ES-I3 (cell line): ENCODE results near the gene TBC1D14.

Experiments
- H3K36me3 ChIP-seq: 2 replicates; pipeline ENCODE4 v1.6.1; 2013; ENCODE audit warnings: mild to moderate bottlenecking, low read length, control low read depth, moderate library complexity; ENCODE audit not compliant: insufficient read depth
- H3K4me1 ChIP-seq: 2 replicates; pipeline ENCODE4 v1.6.1; 2013; ENCODE audit warnings: mild to moderate bottlenecking, control low read depth, low read length; ENCODE audit not compliant: insufficient read depth
- H3K9ac ChIP-seq: 2 replicates; pipeline ENCODE4 v1.6.1; 2013; ENCODE audit warnings: low read depth, mild to moderate bottlenecking, low read length, moderate library complexity
- H3K9me3 ChIP-seq: 2 replicates; pipeline ENCODE4 v1.6.1; 2013; ENCODE audit warnings: mild to moderate bottlenecking, low read length, moderate library complexity; ENCODE audit not compliant: control insufficient read depth, insufficient read depth

TBC1D14 gene

GRCh38 chr4:6923507-6923906 is 13.9 kb downstream of the TBC1D14 start:
- H3K9me3 ChIP-seq = no peaks in the 10 kb centered on the region
- no peak overlapping the region for H3K9ac ChIP-seq
- H3K36me3 ChIP-seq = peaks cover 13% of the 10 kb centered on the region
- no peaks in the 10 kb centered on the region for H3K4me1 ChIP-seq

GRCh38 chr4:6924361-6924779 is 14.7 kb downstream of the TBC1D14 start:
- Histone ChIP-seq H3K4me1 (0 out of 2 replicates have a peak, but pooled peaks cover 2% of the 10 kb centered on the region), H3K36me3 (peaks cover 13% of the 10 kb centered on the region), H3K9me3 (no peaks in the 10 kb centered on the region), H3K9ac (no peak overlapping the region)

- H3K4me1 ChIP-seq = peaks cover 10% of the 10 kb centered on the region; the same call in 1 of the 2 replicates
- H3K36me3 ChIP-seq = peaks cover 13% of the 10 kb centered on the region
- H3K9ac ChIP-seq = no peak overlapping the region
- no peaks in the 10 kb centered on the region for H3K9me3 ChIP-seq
These were observed 15.8 kb downstream of the TBC1D14 start for GRCh38 chr4:6925357-6925836.

- Histone ChIP-seq H3K36me3 (peaks cover 13% of the 10 kb centered on the region), H3K4me1 (peaks cover 10% of the 10 kb centered on the region; the same call in 1 of the 2 replicates), H3K9me3 (no peaks in the 10 kb centered on the region), H3K9ac (no peak overlapping the region)
These were observed 16.5 kb downstream of the TBC1D14 start for GRCh38 chr4:6926081-6926480.

GRCh38 chr4:6926681-6927478 is 17.3 kb downstream of the TBC1D14 start:
- Histone ChIP-seq H3K4me1 (peaks cover 10% of the 10 kb centered on the region; the same call in 1 of the 2 replicates), H3K9me3 (no peaks in the 10 kb centered on the region), H3K36me3 (peaks cover 13% of the 10 kb centered on the region), H3K9ac (no peak overlapping the region)

- Histone ChIP-seq H3K9ac (no peak overlapping the region), H3K4me1 (peaks cover 10% of the 10 kb centered on the region; the same call in 1 of the 2 replicates), H3K36me3 (peaks cover 13% of the 10 kb centered on the region), H3K9me3 (no peaks in the 10 kb centered on the region)
These were observed 18.5 kb downstream of the TBC1D14 start for GRCh38 chr4:6928081-6928480.

GRCh38 chr4:6929339-6929811 is 19.7 kb downstream of the TBC1D14 start:
- Histone ChIP-seq H3K4me1 (peaks cover 10% of the 10 kb centered on the region; the same call in 1 of the 2 replicates), H3K36me3 (peaks cover 3% of the 10 kb centered on the region; the same call in 1 of the 2 replicates), H3K9me3 (no peaks in the 10 kb centered on the region), H3K9ac (no peak overlapping the region)

- no peak overlapping the region for H3K9ac ChIP-seq
- peaks cover 10% of the 10 kb centered on the region; the same call in 1 of the 2 replicates for H3K4me1 ChIP-seq
- no peaks in the 10 kb centered on the region for H3K9me3 ChIP-seq
- peaks cover 3% of the 10 kb centered on the region; the same call in 1 of the 2 replicates for H3K36me3 ChIP-seq
These were observed 20.3 kb downstream of the TBC1D14 start for GRCh38 chr4:6929812-6930464.

GRCh38 chr4:6932475-6932874 is 22.8 kb downstream of the TBC1D14 start:
- H3K9ac ChIP-seq = no peak overlapping the region
- H3K4me1 ChIP-seq = peaks cover 10% of the 10 kb centered on the region
- H3K36me3 ChIP-seq = no peaks in the 10 kb centered on the region
- H3K9me3 ChIP-seq = no peaks in the 10 kb centered on the region

- Histone ChIP-seq H3K4me1 (peaks cover 14% of the 10 kb centered on the region), H3K36me3 (no peaks in the 10 kb centered on the region), H3K9ac (no peak overlapping the region), H3K9me3 (no peaks in the 10 kb centered on the region)
These were observed 23.3 kb downstream of the TBC1D14 start for GRCh38 chr4:6932918-6933317.

- no peaks in the 10 kb centered on the region for H3K36me3 ChIP-seq
- H3K9me3 ChIP-seq = no peaks in the 10 kb centered on the region
- H3K4me1 ChIP-seq = peaks cover 17% of the 10 kb centered on the region
- H3K9ac ChIP-seq = no peak overlapping the region
These were observed 24.2 kb downstream of the TBC1D14 start for GRCh38 chr4:6933691-6934430.

GRCh38 chr4:6935965-6936364 is 26.3 kb downstream of the TBC1D14 start:
- Histone ChIP-seq H3K9ac (no peak overlapping the region), H3K4me1 (peaks cover 19% of the 10 kb centered on the region; the same call in 1 of the 2 replicates), H3K9me3 (no peaks in the 10 kb centered on the region), H3K36me3 (no peaks in the 10 kb centered on the region; the same call in 1 of the 2 replicates)

- Histone ChIP-seq H3K4me1 (peaks cover 29% of the 10 kb centered on the region), H3K36me3 (no peaks in the 10 kb centered on the region; the same call in 1 of the 2 replicates), H3K9me3 (no peaks in the 10 kb centered on the region), H3K9ac (no peak overlapping the region)
These were observed 27.6 kb downstream of the TBC1D14 start for GRCh38 chr4:6937201-6937600.

GRCh38 chr4:6937754-6938153 is 28.1 kb downstream of the TBC1D14 start:
- Histone ChIP-seq H3K36me3 (no peaks in the 10 kb centered on the region; the same call in 1 of the 2 replicates), H3K9ac (no peak overlapping the region), H3K9me3 (no peaks in the 10 kb centered on the region), H3K4me1 (peaks cover 34% of the 10 kb centered on the region)
